NCI-H2107 treated with DMSO at 0.1 percent for 48 hours (cell line): ENCODE data around the gene ATL2.
"Not testable (repeated sequence)": the region's sequence is repeated elsewhere in the genome, so short reads cannot be mapped to it uniquely, and the experiment has no call there.

Experiments
- DNase-seq: peaks from one replicate; lab custom pipeline; 2025; ENCODE audit not compliant: unreplicated experiment; lab: John Stamatoyannopoulos, UW

ATL2 gene

DNA sequence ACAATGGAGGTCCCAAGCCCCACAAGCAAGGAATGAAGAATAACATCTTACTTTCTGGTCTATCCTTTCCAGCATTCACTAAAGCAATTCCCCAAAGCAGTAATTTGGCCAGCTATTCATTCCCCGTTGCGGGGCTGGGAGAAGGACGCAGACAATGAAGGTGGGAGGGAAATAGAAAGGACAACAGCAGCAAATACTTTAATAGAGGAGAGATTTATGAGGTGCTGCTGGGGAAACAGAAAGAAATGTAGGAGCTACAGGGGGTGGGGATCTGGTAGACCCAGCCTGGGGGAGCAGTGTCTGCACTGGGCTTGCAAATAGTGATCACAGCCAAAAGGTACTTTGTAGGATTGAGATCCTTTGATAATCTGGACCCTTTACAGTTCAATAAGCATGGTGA lies 13.9 kb upstream of the ATL2 start:
- no peak for DNase-seq

DNA sequence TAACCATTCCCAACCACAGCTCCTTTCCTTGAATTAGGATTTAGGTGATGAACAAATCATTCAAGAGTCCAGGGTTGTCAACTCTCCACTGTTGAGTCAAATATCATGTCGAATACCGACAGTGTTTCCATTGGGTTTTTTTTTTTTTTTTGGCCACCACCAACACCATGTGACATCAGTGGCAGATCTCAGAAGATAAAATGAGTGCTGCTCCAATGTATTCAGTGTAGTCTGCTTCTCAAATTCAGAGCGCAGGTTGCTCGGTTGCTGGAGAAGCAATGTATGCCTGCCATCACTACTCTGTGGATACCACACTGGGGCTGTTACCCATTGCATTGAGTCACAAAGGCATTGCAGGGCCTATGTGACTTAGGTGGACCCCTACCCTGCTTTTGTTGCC lies 10.8 kb upstream of the ATL2 start:
- no peak for DNase-seq

DNA sequence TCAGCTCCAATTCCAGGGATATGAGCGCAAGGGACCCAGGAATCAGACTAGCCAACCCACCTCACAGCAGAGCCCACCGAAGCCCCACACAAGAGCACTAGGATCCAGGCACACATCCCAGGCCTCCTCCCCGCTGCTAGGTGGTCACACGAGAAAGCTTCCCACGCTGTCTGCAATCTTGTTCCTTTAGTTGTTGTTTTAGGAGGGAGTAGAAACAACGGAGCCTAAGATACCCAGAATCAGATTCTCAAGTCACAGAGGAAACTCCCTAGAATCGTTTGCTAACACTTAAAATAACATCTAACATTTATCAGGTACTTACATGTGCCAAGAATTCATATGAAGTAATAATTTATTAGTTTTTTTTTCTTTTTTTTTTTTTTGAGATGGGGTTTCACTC lies 9.7 kb upstream of the ATL2 start:
- no peak for DNase-seq

GRCh38 chr2:38386377-38386776 lies 9.3 kb upstream of the ATL2 start:
- DNase-seq: no peak

DNA sequence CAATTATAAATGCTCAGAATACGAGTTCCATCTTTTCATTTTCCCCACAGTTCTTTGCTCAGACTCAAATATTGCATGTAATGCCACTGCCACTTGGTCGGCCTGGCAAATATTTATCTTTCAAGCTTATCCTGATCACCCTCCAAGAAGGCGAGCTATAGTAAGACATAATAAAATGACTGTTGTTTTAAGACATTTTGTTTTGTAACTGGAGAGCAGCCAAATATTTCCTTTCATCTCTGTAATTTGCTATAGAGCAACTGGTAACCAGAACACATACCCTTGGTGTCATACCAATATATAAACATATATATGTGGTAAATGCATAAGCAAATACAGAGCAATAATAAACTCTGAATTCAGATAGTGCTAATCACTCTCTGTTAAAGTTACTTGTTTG lies 7.3 kb upstream of the ATL2 start:
- DNase-seq: no peak

DNA sequence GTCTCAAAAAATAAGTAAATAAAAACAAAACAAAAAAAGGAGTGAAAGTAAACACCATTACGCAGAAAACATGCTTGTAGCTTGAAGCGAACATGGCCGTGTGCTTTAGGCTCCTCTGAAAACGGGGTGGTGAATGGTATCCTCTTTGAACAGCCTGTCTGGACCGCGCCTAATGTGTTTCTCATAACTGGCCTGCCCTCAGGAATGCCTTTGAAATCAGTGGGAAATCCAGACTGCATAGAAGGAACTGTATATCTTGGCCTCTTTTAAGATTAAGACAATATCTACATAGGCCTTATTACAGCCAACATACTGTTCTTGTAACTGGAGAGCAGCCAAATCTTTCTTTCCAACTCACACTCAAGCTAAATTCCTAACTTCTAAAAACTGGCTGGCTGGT lies 6.7 kb upstream of the ATL2 start:
- not testable (repeated sequence) for DNase-seq

DNA sequence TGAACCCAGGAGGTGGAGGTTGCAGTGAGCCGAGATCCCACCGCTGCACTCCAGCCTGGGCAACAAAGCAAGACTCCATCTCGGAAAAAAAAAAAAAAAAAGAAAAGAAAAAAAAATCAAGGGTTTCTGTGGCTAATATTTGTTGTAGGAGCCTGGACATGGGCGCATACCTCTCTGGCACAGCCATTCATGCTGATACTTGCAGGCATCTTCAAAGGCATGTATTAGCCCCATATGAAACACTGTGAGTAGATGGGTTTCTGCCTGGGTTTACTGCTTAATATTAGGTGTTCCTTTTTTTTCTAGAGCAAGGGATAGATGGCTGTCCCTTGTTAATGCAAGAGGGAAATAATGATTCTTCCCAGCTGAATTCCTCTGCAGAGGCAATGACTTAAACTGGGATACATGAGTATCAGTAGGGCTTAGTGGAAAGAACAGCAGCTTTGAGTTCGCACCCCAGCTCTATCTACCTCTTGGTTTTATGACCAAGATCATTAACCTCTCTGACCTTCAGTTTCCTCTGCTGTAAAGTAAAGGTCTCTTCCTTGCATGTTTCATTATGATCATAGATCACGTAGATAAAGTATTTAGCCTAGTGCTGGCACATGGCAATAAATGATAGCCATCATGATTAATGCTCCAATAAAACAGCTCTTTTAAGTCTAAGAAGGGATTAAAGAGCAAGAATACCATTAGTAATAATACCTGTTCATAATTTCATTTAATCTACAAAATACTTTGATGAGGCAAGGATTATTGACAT lies 4.5 kb upstream of the ATL2 start:
- no peak for DNase-seq

DNA sequence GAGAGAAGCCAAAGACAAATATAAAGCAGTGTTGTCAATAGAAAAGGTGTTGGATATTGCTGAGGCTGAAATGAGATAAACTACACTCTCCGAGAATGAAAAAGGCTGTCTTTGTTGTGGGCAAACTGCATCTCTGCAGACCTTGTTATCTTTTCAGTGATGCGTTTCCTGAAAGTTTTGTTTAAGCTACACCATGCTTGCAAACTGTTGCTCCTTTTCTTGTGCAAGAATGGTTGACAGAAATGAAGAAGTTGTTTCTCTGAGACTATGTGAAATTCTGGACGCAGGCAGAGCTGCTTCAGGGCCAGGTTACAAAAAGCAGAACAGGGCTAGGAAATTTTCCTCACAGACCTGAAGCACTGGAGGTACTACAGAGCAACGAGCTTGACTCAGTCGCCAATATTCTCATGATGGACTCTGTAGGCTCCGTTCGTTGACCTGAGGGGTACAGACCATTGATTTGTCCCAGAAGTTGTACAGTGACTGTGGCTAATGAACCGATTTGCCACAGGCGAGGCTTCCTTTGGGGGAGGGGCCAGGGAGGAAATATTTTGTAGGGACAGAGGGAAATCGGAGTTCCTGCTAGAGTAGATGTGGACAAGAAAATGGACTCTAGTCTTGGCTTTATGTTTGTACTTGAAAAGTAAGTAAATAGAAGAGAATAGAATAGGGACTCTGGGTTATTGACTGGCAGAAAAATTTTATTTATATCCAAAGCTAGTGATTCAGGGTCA lies 3.5 kb upstream of the ATL2 start:
- DNase-seq: no peak

DNA sequence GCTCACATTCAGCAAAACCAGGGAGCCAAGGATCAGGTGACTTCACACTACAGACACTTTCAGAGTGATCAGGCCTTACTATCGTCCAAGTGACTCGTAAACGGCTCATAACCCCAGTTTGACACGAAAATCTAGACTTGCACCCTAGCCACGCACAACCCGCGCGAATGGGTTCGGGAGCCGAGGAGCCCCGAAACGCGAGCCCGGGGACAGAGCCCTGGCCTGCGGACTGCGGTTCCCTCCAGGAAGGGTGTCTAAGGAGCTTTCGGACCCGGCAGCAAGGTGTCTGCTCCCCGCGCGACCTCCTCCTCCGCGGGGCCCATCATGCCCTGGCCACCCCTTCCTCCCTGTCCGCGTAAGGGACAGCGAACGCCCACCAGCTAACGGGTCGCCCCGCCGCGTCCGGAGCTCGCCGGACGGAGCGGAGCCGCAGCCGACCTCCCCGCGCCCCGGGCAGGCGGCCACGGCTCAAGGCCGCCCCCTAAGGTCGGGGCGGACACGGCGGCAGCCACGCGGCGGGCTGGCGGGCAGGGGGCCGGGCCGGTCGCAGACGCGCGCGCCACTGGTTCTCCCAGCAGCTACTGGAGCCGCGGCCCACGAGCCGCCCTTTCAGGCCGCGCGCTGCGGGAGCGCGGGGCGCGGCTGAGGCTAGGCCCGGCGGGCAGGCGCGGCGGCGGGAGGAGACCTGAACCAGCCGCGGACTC lies 575 bp downstream of the ATL2 start:
- peak; percentile 66 for DNase-seq

DNA sequence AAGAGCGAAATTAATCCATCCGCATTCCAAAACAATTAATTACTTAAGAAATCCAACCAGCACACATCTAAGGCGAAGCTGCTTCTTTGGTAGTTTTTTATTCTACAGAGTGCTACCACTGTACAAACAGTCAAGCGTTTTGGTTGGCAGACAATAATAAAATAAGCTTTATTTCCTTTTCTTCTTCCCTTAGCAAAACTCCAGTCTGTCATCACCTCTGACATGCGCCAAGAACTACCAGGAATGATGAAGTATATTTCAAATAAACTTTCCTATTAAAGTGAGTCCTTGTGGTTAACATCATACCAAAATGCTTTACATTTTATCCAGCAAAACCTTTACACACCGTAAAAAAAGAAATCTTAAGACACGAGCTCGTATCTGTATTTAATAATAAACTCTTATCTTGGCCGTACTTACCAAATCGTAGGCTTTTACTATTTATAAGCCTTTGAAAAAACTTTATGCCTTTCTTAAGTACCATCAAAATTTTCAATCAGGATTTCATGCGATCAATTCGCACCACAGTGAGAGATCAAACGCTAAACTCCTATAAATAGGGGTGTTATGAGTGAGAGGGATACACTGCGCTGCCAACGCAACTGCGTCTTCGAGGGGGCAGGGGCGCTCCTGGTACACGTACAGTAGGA lies 1.3 kb downstream of the ATL2 start:
- DNase-seq: no peak

DNA sequence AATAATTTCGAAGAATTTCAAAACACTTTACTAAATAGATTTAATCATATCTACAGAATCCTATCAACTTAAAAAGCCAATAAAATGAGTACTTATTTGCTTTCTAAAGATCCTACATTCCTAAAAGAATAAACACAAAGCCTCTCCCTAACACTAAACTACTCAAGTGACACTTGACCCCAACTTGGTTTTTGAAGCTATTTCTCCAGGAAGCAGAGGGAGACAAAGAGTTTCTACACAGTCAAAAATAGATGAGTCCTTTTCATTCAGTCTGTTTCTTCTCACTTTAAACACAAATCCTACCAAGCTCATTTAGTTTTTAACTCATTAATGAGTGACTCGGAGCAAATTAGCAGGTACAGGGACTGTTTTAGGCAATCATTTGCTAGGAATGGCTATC lies 2.1 kb downstream of the ATL2 start:
- no peak for DNase-seq

- DNase-seq: no peak
Measured at GRCh38 chr2:38371235-38371634, 5.8 kb downstream of the ATL2 start.

DNA sequence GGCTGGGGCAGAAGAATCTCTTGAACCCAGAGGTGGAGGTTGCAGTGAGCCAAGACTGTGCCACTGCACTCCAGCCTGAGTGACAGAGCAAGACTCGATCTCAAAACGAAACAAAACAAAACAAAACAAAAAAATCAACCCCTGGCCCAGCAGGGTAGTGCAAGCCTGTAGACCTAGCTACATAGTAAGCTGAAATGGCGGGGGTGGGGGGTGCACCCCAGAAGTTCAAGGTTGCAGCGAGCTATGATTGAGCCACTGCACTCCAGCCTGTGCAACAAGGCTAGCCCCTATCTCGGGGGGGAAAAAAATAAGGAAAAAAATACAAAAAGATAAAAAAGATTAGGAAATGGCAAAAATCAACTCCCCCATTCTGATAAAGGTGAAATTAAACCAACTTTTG lies 6.4 kb downstream of the ATL2 start:
- no peak for DNase-seq

GRCh38 chr2:38362232-38362631 lies 14.8 kb downstream of the ATL2 start:
- DNase-seq: no peak

DNA sequence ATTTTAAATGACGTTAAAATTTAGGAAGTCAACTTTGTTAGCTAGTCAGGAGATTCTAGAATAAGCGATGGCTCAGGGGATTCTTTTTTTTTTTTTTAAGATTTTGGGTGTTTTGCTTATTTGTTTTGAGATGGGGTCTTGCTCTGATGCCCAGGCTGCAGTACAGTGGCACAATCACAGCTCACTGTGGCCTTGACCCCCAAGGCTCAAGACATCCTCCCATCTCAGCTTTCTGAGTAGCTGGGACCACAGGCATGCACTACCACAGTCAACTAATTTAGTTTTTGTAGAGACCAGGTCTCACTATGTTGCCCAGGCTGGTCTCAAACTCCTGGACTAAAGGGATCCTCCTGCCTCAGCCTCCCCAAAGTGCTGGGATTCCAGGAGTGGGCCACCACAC lies 16.9 kb downstream of the ATL2 start:
- DNase-seq: no peak

DNA sequence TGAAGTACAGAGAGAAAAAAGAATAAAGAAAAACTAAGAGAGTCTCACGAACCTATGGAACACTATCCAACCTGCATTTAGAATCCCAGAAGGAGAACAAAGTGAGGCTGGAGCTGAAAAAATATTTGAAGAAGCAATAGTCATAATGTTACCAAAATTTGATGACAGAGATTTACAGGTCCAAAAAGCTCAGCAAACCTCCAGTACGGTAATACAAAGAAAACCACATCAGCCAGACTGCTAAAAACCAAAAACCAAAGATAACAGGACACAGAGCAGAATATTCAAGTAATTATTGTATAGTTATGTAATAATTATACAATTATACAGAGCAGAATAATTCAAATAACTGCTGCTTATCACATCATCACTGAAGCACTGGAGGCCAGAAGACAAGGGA lies 23.7 kb downstream of the ATL2 start:
- DNase-seq: no peak

DNA sequence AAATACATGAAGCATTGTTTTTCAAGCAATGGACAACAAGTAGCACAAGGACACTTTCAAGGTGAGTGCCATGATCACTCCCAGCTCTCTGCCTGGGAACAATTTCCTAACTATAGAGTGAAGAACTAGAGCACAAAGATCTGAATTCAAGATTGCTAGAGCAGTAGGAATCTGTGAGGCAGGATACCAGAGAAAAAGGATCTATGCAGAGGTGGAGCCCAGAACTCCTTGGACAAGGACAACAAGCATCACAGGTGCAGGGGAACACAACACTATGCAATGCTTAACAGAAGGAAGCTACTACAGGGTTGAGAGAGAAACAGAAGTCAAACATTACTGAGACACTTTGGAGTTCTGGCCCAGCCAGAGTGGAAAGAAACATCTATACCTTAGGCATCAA lies 24.7 kb downstream of the ATL2 start:
- DNase-seq: no peak

- DNase-seq: no peak
Measured at GRCh38 chr2:38345323-38346038, 31.6 kb downstream of the ATL2 start.

- DNase-seq: no peak
Measured at GRCh38 chr2:38344813-38345212, 32.3 kb downstream of the ATL2 start.

DNA sequence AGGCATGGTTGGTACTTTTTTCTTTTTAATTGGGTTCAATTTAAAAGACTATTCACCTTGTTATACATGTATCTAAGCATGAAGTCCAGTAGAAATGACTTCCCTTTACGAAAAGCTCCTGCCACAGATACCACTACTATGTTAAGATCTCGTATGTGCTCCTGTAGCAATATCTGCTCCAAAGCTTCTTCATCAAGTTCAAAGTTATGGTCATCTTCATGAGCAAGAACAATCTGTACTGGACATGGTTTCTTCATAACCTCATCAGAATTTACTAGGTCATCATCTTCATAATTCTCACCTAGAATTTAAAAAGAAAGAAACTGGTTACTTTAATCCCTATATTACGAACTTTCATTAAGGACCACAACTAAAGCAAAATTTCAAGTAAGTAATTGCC lies 33.9 kb downstream of the ATL2 start:
- no peak for DNase-seq

- no peak for DNase-seq
Measured at GRCh38 chr2:38336621-38337020, 40.5 kb downstream of the ATL2 start.
